NCI-H1092 (cell line): ENCODE results near the gene NCKAP5.

Source experiments
- DNase-seq: peaks from one replicate; lab custom pipeline; 2025; lab: John Stamatoyannopoulos, UW

The NCKAP5 gene

GRCh38 chr2:132752421-132753206, 815.6 kb downstream of the NCKAP5 start:
- DNase-seq: no peak

- DNase-seq: no peak
Measured at GRCh38 chr2:132751836-132752235, 816.4 kb downstream of the NCKAP5 start.

GRCh38 chr2:132750606-132751005, 817.7 kb downstream of the NCKAP5 start:
- DNase-seq: no peak

GRCh38 chr2:132747046-132747445, 821.2 kb downstream of the NCKAP5 start:
- DNase-seq: no peak

GRCh38 chr2:132741754-132742153, 826.5 kb downstream of the NCKAP5 start:
- no peak for DNase-seq

GRCh38 chr2:132740081-132740720, 828.1 kb downstream of the NCKAP5 start:
- no peak for DNase-seq

GRCh38 chr2:132738223-132738622, 830.0 kb downstream of the NCKAP5 start:
- no peak for DNase-seq

- no peak for DNase-seq
Measured at GRCh38 chr2:132736059-132736458, 832.2 kb downstream of the NCKAP5 start.

GRCh38 chr2:132734961-132735360, 833.3 kb downstream of the NCKAP5 start:
- DNase-seq: no peak

- no peak for DNase-seq
Measured at GRCh38 chr2:132733094-132733493, 835.2 kb downstream of the NCKAP5 start.

- DNase-seq: no peak
Measured at GRCh38 chr2:132732694-132733093, 835.6 kb downstream of the NCKAP5 start.

- no peak for DNase-seq
Measured at GRCh38 chr2:132731441-132731840, 836.8 kb downstream of the NCKAP5 start.

GRCh38 chr2:132730611-132731010, 837.7 kb downstream of the NCKAP5 start:
- no peak for DNase-seq

GRCh38 chr2:132729522-132729921, 838.7 kb downstream of the NCKAP5 start:
- no peak for DNase-seq

GRCh38 chr2:132726155-132726554, 842.1 kb downstream of the NCKAP5 start:
- DNase-seq: no peak

- no peak for DNase-seq
Measured at GRCh38 chr2:132725748-132726147, 842.5 kb downstream of the NCKAP5 start.

GRCh38 chr2:132725148-132725547, 843.1 kb downstream of the NCKAP5 start:
- DNase-seq: no peak

GRCh38 chr2:132721938-132722337, 846.3 kb downstream of the NCKAP5 start:
- DNase-seq: no peak

- no peak for DNase-seq
Measured at GRCh38 chr2:132720393-132720792, 847.9 kb downstream of the NCKAP5 start.

GRCh38 chr2:132719480-132719879, 848.8 kb downstream of the NCKAP5 start:
- no peak for DNase-seq

- no peak for DNase-seq
Measured at GRCh38 chr2:132716954-132717353, 851.3 kb downstream of the NCKAP5 start.

GRCh38 chr2:132715386-132716351, 852.6 kb downstream of the NCKAP5 start:
- DNase-seq: no peak
